Lower lobe of right lung (tissue), 2 donors: ENCODE results near the gene PTRH2. TPM values are rescaled to one million over a fixed set of nuclear protein-coding genes. Genes with fewer than 3 reads are reported as not detected.

Source experiments
- ATAC-seq, 2 donors: fragments of 200-7000 bp; cut with Tn5 transposase; one replicate each; pipeline ENCODE4 v1.9.1; 2020 to 2022; ENCODE audit warnings: mild to moderate bottlenecking in 2 of 2, moderate library complexity in 2 of 2
- DNase-seq: peaks from one replicate; pipeline ENCODE4 v3.0.0-alpha.2; 2020
- H3K27ac ChIP-seq: fragments of 200-600 bp; one replicate; pipeline ENCODE4 v1.8.0; 2022
- H3K27me3 ChIP-seq: fragments of 200-600 bp; one replicate; pipeline ENCODE4 v1.8.0; 2022; ENCODE audit warnings: low read depth
- H3K36me3 ChIP-seq: fragments of 200-600 bp; one replicate; pipeline ENCODE4 v1.8.0; 2022; ENCODE audit warnings: mild to moderate bottlenecking
- H3K4me1 ChIP-seq: fragments of 200-600 bp; one replicate; pipeline ENCODE4 v1.8.0; 2022
- H3K4me3 ChIP-seq: fragments of 200-600 bp; one replicate; pipeline ENCODE4 v1.8.0; 2022; ENCODE audit warnings: mild to moderate bottlenecking
- H3K9me3 ChIP-seq: fragments of 200-600 bp; one replicate; pipeline ENCODE4 v1.8.0; 2022
- intact Hi-C: fragments of 100-400 bp; cut with DNase I; formaldehyde crosslinking; loops from one replicate; pipeline ENCODE4 v1.11.0; 2022
- total RNA-seq: library from RNA; stranded (reverse); fragmentation: NEBNext Ultra II Directional; extraction: Animal tissue kit (Norgen Biotek cat#: 25700); gene quantifications from one replicate; pipeline ENCODE4 v1.2.1, GENCODE V29; 2021
- TF ChIP-seq, protein P1 (sequence below): fragments of 200-600 bp; IDR thresholded peaks from one replicate; pipeline ENCODE4 v1.8.0; 2022; ENCODE audit warnings: antibody characterized with exemption, mild to moderate bottlenecking
- donor health status: DM: no; HTN: yes; CAD: no; lungs with severe emphysema.

The PTRH2 gene
- total RNA-seq, 1 donor from 2014 or later = 16.7 TPM

DNA sequence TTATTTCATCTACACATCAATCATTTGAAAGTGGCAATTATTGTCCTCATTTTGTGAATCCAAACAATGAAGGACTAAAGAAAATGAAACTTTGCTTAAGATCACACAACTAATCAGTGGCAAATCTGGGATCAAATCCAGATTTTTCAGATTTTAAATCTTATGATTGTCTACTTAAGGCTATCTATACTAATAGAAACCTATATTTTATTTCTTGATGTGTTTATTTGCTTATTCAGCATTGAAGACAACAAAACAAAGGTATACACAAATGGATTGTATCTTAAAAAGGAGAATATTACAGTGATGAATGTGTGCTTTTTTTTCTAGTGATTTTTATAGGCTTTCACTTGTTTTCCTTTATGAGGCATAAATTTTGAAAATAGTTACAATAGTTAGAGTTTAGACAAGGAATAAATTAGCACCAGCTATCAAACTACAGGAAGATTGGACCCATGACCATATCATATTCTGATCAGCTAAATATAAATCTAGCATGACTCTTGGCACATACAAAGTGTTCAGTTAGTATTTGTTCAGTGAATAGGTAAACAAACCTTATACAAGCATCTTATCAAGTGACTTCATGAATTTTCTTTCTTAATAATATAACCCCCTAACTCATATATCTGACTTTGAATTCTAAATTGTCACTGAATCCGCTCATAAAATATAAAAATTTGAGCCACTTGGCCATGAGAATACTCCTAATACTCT is 20.7 kb upstream of the PTRH2 start:
- no peak for DNase-seq
- H3K27ac ChIP-seq = no peak overlapping the region
- no peak overlapping the region for H3K4me3 ChIP-seq
- intact Hi-C loops = no loop called here
- H3K36me3 ChIP-seq = peaks cover 15% of the 10 kb centered on the region
- H3K27me3 ChIP-seq = no peaks in the 10 kb centered on the region
- no peaks in the 10 kb centered on the region for H3K9me3 ChIP-seq
- ATAC-seq = no peak
- TF ChIP-seq, protein P1, sequence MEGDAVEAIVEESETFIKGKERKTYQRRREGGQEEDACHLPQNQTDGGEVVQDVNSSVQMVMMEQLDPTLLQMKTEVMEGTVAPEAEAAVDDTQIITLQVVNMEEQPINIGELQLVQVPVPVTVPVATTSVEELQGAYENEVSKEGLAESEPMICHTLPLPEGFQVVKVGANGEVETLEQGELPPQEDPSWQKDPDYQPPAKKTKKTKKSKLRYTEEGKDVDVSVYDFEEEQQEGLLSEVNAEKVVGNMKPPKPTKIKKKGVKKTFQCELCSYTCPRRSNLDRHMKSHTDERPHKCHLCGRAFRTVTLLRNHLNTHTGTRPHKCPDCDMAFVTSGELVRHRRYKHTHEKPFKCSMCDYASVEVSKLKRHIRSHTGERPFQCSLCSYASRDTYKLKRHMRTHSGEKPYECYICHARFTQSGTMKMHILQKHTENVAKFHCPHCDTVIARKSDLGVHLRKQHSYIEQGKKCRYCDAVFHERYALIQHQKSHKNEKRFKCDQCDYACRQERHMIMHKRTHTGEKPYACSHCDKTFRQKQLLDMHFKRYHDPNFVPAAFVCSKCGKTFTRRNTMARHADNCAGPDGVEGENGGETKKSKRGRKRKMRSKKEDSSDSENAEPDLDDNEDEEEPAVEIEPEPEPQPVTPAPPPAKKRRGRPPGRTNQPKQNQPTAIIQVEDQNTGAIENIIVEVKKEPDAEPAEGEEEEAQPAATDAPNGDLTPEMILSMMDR = no peak
- H3K4me1 ChIP-seq = peaks cover 37% of the 10 kb centered on the region

DNA sequence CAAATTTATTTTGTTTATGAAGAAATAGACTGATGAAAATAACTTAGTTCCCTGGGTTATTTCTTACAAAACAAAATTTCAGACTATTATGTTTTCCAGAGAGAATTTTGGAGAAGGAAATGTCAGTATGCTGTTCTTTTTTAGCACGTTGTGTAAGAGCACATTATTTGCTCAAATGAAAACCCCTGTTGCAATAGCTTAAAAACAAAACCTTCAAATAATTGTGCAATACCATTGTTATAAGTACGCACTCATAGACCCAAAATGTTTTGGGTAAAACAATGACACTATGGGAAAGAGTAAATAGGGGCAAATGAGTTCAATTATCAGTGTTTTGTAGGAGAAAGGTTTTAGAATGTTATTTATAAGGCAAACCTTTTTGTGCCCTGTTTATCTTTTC is 18.5 kb upstream of the PTRH2 start:
- Histone ChIP-seq H3K9me3 (no peaks in the 10 kb centered on the region), H3K4me1 (peaks cover 37% of the 10 kb centered on the region), H3K36me3 (peaks cover 6% of the 10 kb centered on the region), H3K4me3 (no peak overlapping the region), H3K27ac (peak overlapping the region; percentile 56), H3K27me3 (no peaks in the 10 kb centered on the region)
- DNase-seq = no peak
- TF ChIP-seq, protein P1 = no peak
- intact Hi-C loops = no loop called here
- ATAC-seq = peak in 1 of 2 donors; percentile 74

DNA sequence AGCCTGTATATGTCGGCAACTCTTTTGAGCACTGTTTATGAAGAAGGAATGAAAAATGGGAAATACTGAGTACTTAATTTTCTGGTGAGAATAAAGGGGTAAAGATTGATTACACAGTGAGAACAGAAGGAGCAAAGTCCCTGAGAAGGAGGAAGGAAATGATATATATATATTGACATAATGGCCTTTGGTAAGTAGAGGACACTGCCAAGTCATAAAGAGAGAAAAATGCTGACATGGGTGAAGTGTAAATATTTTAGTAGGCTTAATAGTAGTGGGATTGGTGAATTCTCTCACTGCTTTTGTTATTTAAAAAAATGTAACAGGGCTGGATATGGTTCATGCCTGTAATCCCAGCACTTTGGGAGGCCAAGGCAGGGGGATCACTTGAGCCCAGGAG is 16.4 kb upstream of the PTRH2 start:
- Histone ChIP-seq H3K4me1 (peaks cover 25% of the 10 kb centered on the region), H3K4me3 (no peak overlapping the region), H3K9me3 (no peaks in the 10 kb centered on the region), H3K27ac (no peak overlapping the region), H3K27me3 (no peaks in the 10 kb centered on the region), H3K36me3 (no peaks in the 10 kb centered on the region)
- ATAC-seq (no peak), DNase-seq (no peak)
- intact Hi-C loops = no loop called here
- TF ChIP-seq, protein P1 = no peak

DNA sequence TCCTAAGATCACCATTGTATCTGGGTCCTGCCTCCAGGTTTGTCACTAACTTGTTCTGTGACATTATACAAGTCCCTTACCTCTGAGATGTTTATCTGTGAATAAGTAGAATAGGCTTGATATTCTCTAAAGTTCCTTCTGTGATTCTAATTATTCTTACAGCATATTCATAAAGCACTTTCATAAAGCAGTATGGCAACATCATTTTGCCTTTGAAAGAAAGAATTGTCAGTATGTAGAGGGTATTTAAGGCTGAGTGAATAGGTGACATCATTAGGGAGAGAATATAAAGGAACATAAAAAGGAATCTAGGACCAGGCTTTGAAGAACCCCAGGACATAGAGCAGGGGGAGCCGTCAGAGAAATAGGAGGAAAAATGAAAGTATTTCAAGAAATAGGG is 15.8 kb upstream of the PTRH2 start:
- Histone ChIP-seq H3K27ac (no peak overlapping the region), H3K9me3 (no peaks in the 10 kb centered on the region), H3K4me1 (peaks cover 20% of the 10 kb centered on the region), H3K4me3 (no peak overlapping the region), H3K27me3 (no peaks in the 10 kb centered on the region), H3K36me3 (no peaks in the 10 kb centered on the region)
- DNase-seq = no peak
- intact Hi-C loops = no loop called here
- ATAC-seq = no peak
- TF ChIP-seq, protein P1 = no peak

DNA sequence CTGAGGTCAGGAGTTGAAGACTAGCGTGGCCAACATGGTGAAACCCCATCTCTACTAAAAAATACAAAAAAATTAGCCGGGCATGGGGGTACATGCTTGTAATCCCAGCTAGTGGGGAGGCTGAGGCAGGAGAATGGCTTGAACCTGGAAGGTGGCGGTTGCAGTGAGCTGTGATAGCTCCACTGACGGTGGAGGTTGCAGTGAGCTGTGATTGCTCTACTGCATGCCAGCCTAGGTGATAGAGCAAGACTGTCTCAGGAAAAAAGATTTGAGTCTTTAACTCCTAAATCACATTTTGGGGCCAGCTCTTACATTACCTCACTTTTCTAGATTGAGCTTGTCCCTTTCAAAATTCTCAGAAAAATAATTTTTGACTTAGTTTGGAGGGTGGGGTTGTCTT is 15.4 kb upstream of the PTRH2 start:
- intact Hi-C loops = no loop called here

More for the DNA sequence above, 15.4 kb upstream of the PTRH2 start:
- DNase-seq (no peak), ATAC-seq (no peak)
- no peaks in the 10 kb centered on the region for H3K27me3 ChIP-seq
- no peak overlapping the region for H3K27ac ChIP-seq
- peaks cover 16% of the 10 kb centered on the region for H3K4me1 ChIP-seq
- H3K4me3 ChIP-seq = no peak overlapping the region
- TF ChIP-seq, protein P1 = no peak
- H3K36me3 ChIP-seq = no peaks in the 10 kb centered on the region
- no peaks in the 10 kb centered on the region for H3K9me3 ChIP-seq
